ENCODE measurements around the gene DOCK3.

GRCh38 chr3:51426921-51427320 lies 752.2 kb downstream of the DOCK3 start:
- TF ChIP-seq CTCF (conservative IDR thresholded peaks at IDR 0.05; ENCODE audit: low read depth, low read length) (no peak), EZH2 (IDR thresholded peaks at IDR 0.05; ENCODE audit: low read length, unreplicated experiment) (no peak), EZH2phosphoT487 (IDR thresholded peaks at IDR 0.05; ENCODE audit: borderline replicate concordance, low read length) (no peak)

All from PC-3 (cell line).